ENCODE data around the gene LNX1.
"Not testable (repeated sequence)": the region's sequence is repeated elsewhere in the genome, so short reads cannot be mapped to it uniquely, and the experiment has no call there.

LNX1 gene

GRCh38 chr4:53453385-53453784 lies 137.9 kb downstream of the LNX1 start:
- DNase-seq = no peak

- DNase-seq = no peak
Observed at GRCh38 chr4:53450773-53451172, 140.5 kb downstream of the LNX1 start.

- DNase-seq = no peak
Observed at GRCh38 chr4:53444954-53445353, 146.3 kb downstream of the LNX1 start.

- no peak for DNase-seq
Observed at GRCh38 chr4:53441564-53441963, 149.7 kb downstream of the LNX1 start.

- DNase-seq = peak in 1 of 2 donors; percentile 34
Observed at GRCh38 chr4:53436251-53436650, 155.0 kb downstream of the LNX1 start.

GRCh38 chr4:53432528-53433424 lies 158.5 kb downstream of the LNX1 start:
- DNase-seq = no peak

- DNase-seq = no peak
Observed at GRCh38 chr4:53431052-53431451, 160.2 kb downstream of the LNX1 start.

- DNase-seq = no peak
Observed at GRCh38 chr4:53427366-53427765, 163.9 kb downstream of the LNX1 start.

- DNase-seq = no peak
Observed at GRCh38 chr4:53424280-53424679, 167.0 kb downstream of the LNX1 start.

GRCh38 chr4:53422367-53422766 lies 168.9 kb downstream of the LNX1 start:
- no peak for DNase-seq

GRCh38 chr4:53421791-53422190 lies 169.5 kb downstream of the LNX1 start:
- no peak for DNase-seq

GRCh38 chr4:53419208-53419607 lies 172.1 kb downstream of the LNX1 start:
- no peak for DNase-seq

- not testable (repeated sequence) for DNase-seq
Observed at GRCh38 chr4:53409479-53409878, 181.8 kb downstream of the LNX1 start.

Measured in inflammatory macrophage treated with lipopolysaccharide for 1 hour (primary cell).